PC-3 (cell line): ENCODE results near the gene CFAP57. TPM values are rescaled to one million over a fixed set of nuclear protein-coding genes. Genes with fewer than 3 reads are reported as not detected.

Source experiments
- ATAC-seq: fragments of 200-7000 bp; cut with Tn5 transposase; 2 replicates; pipeline ENCODE4 v1.9.1; 2020; ENCODE audit warnings: mild to moderate bottlenecking, moderate library complexity
- BruUV-seq: library from RNA; stranded (reverse); fragments of 400-500 nt; replicated peaks from 2 replicates; lab custom pipeline; 2021; lab: Mats Ljungman, UMichigan
- CTCF ChIA-PET: fragments of 300-600 bp; sonication (Branson Sonifier 250); formaldehyde crosslinking; loops from one replicate; lab custom pipeline; 2022; ENCODE audit warnings: antibody characterized with exemption; lab: Charles Lee
- POLR2A ChIA-PET: fragments of 300-600 bp; sonication (Branson Sonifier 250); formaldehyde crosslinking; loops from one replicate; lab custom pipeline; 2022; ENCODE audit warnings: antibody characterized with exemption; ENCODE audit not compliant: unreplicated experiment; lab: Charles Lee
- DNase-seq: peaks from one replicate; pipeline ENCODE4 v3.0.0-alpha.2; 2015
- H2AFZ ChIP-seq: fragments of 300-600 bp; sonication (generic); 2 replicates; pipeline ENCODE4 v1.6.0; 2016; ENCODE audit warnings: antibody characterized with exemption, low read length
- H3F3A ChIP-seq: fragments of 300-600 bp; sonication (generic); one replicate; pipeline ENCODE4 v1.6.0; 2017; ENCODE audit warnings: antibody characterized with exemption, low read length, control low read depth, mild to moderate bottlenecking; ENCODE audit not compliant: unreplicated experiment
- H3K27ac ChIP-seq: fragments of 300-600 bp; sonication (generic); 2 replicates; pipeline ENCODE4 v1.5.1; 2016; ENCODE audit warnings: mild to moderate bottlenecking, low read length
- H3K27me3 ChIP-seq: fragments of 300-600 bp; sonication (generic); 2 replicates; pipeline ENCODE4 v1.6.1; 2016; ENCODE audit warnings: low read length, mixed read lengths
- H3K36me3 ChIP-seq: fragments of 300-600 bp; sonication (generic); 2 replicates; pipeline ENCODE4 v1.6.1; 2016; ENCODE audit warnings: low read depth, mixed run types, low read length, mixed read lengths
- H3K4me1 ChIP-seq: fragments of 300-600 bp; sonication (generic); 2 replicates; pipeline ENCODE4 v1.5.1; 2016; ENCODE audit warnings: low read length; ENCODE audit not compliant: insufficient read depth
- H3K4me2 ChIP-seq: fragments of 300-600 bp; sonication (generic); 2 replicates; pipeline ENCODE4 v1.6.0; 2016; ENCODE audit warnings: low read length
- H3K4me3 ChIP-seq: fragments of 300-600 bp; sonication (generic); 2 replicates; pipeline ENCODE4 v1.5.1; 2016; ENCODE audit warnings: mild to moderate bottlenecking, low read length, mixed read lengths
- H3K79me2 ChIP-seq: fragments of 300-600 bp; sonication (generic); 2 replicates; pipeline ENCODE4 v1.6.1; 2017; ENCODE audit warnings: low read length, mixed read lengths
- H3K9ac ChIP-seq: fragments of 300-600 bp; sonication (generic); 2 replicates; pipeline ENCODE4 v1.6.0; 2016; ENCODE audit warnings: mild to moderate bottlenecking, low read length
- H3K9me2 ChIP-seq: fragments of 300-600 bp; sonication (generic); replicated peaks from 2 replicates; pipeline ENCODE4 v1.6.1; 2016; ENCODE audit warnings: mixed run types, low read length, mixed read lengths
- H3K9me3 ChIP-seq: fragments of 300-600 bp; sonication (generic); 2 replicates; pipeline ENCODE4 v1.6.1; 2016; ENCODE audit warnings: low read length, mixed read lengths
- H4K20me1 ChIP-seq: fragments of 300-600 bp; sonication (generic); 2 replicates; pipeline ENCODE4 v1.6.1; 2016; ENCODE audit warnings: low read length, mixed read lengths
- EZH2 ChIP-seq: fragments of 300-600 bp; sonication (generic); IDR thresholded peaks from one replicate; pipeline ENCODE4 v1.6.1; 2017; ENCODE audit warnings: antibody characterized with exemption, mild to moderate bottlenecking, low read length; ENCODE audit not compliant: unreplicated experiment
- EZH2phosphoT487 ChIP-seq: fragments of 300-600 bp; sonication (generic); IDR thresholded peaks from 2 replicates; pipeline ENCODE4 v1.6.1; 2018; ENCODE audit warnings: mild to moderate bottlenecking, antibody characterized with exemption, low read length, borderline replicate concordance
- intact Hi-C: fragments of 100-400 bp; cut with micrococcal nuclease; formaldehyde crosslinking; loops from 2 replicates; pipeline ENCODE4 v1.9.0; 2023
- total RNA-seq: library from RNA; depleted of rRNA; stranded (reverse); fragments of >200 nt; gene quantifications from 2 replicates; pipeline ENCODE4 v1.2.3, GENCODE V29; 2014
- TF ChIP-seq, protein P1 (sequence below): fragments of 300-600 bp; sonication (generic); conservative IDR thresholded peaks from 2 replicates; pipeline ENCODE4 v1.5.1; 2017; ENCODE audit warnings: antibody characterized with exemption, low read depth, mild to moderate bottlenecking, low read length

The CFAP57 gene
- total RNA-seq, 1 experiment from 2014 or later, result 1.2 TPM

DNA sequence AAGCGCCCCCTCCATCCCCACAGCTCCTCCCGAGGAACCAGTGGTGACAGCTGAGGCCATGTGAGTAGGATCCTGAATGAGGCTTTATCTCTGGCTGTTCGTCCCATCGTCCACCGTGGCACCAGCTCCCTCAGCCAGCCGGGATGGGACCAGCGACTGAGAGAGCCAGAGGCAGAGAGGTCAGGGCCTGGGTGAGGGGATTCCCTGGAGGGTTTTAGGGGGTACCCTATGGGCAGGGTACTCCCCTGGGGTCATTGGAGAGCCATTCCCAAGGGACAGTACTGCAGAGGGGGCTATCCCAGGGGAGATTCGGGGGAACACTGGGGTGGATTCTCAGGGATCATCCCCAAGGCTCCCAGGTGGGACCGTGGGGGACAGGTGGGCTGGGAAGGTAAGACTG lies 100.0 kb downstream of the CFAP57 start:
- no TSS peak for BruUV-seq
- H3K9me2 ChIP-seq, result no peaks in the 10 kb centered on the region
- CTCF ChIA-PET, result no interaction called here

DNA sequence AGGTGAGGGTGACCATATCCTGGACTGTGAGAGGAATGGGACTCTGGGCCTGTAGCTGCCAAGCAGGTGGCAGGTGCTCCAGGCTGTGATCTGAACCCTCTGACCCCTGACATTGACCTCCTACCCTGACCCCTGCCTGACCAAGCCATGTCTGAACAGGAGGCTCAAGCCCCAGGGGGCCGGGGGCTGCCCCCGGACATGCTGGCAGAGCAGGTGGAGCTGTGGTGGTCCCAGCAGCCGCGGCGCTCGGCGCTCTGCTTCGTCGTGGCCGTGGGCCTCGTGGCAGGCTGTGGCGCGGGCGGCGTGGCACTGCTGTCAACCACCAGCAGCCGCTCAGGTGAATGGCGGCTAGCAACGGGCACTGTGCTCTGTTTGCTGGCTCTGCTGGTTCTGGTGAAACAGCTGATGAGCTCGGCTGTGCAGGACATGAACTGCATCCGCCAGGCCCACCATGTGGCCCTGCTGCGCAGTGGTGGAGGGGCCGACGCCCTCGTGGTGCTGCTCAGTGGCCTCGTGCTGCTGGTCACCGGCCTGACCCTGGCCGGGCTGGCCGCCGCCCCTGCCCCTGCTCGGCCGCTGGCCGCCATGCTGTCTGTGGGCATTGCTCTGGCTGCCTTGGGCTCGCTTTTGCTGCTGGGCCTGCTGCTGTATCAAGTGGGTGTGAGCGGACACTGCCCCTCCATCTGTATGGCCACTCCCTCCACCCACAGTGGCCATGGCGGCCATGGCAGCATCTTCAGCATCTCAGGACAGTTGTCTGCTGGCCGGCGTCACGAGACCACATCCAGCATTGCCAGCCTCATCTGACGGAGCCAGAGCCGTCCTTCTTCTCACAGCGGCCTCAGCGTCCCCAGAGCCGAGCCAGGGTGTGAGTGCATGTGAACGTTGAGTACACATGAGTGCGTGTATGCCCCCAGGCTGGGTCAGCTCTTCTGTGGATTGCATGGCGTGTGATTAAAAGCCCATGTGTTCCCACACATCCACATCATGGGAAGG lies 100.7 kb downstream of the CFAP57 start:
- POLR2A ChIA-PET, result no interaction called here
- TF ChIP-seq EZH2 (no peak), EZH2phosphoT487 (no peak)
- TF ChIP-seq, protein P1, sequence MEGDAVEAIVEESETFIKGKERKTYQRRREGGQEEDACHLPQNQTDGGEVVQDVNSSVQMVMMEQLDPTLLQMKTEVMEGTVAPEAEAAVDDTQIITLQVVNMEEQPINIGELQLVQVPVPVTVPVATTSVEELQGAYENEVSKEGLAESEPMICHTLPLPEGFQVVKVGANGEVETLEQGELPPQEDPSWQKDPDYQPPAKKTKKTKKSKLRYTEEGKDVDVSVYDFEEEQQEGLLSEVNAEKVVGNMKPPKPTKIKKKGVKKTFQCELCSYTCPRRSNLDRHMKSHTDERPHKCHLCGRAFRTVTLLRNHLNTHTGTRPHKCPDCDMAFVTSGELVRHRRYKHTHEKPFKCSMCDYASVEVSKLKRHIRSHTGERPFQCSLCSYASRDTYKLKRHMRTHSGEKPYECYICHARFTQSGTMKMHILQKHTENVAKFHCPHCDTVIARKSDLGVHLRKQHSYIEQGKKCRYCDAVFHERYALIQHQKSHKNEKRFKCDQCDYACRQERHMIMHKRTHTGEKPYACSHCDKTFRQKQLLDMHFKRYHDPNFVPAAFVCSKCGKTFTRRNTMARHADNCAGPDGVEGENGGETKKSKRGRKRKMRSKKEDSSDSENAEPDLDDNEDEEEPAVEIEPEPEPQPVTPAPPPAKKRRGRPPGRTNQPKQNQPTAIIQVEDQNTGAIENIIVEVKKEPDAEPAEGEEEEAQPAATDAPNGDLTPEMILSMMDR, result no peak
- Histone ChIP-seq H3K79me2 (no peaks in the 10 kb centered on the region), H3K4me1 (peaks cover 16% of the 10 kb centered on the region), H3K4me3 (no peak overlapping the region), H3K36me3 (no peaks in the 10 kb centered on the region), H3K9ac (no peak overlapping the region), H3K9me3 (no peaks in the 10 kb centered on the region), H3K27me3 (no peaks in the 10 kb centered on the region), H2AFZ (no peak overlapping the region), H3K9me2 (no peaks in the 10 kb centered on the region), H3K4me2 (no peak overlapping the region), H3F3A (no peaks in the 10 kb centered on the region), H3K27ac (no peak overlapping the region), H4K20me1 (no peaks in the 10 kb centered on the region)
- CTCF ChIA-PET, result no interaction called here
- no TSS peak for BruUV-seq
- ATAC-seq (no peak), DNase-seq (no peak)
- intact Hi-C loops, result no loop called here

More for the DNA sequence above, 100.0 kb downstream of the CFAP57 start:
- Histone ChIP-seq H3K9me3 (no peaks in the 10 kb centered on the region), H3K27me3 (no peaks in the 10 kb centered on the region), H3F3A (no peaks in the 10 kb centered on the region), H2AFZ (no peak overlapping the region), H3K36me3 (no peaks in the 10 kb centered on the region), H3K27ac (no peak overlapping the region), H3K4me3 (no peak overlapping the region), H3K9ac (no peak overlapping the region), H3K4me1 (peaks cover 16% of the 10 kb centered on the region), H4K20me1 (no peaks in the 10 kb centered on the region), H3K4me2 (no peak overlapping the region), H3K79me2 (no peaks in the 10 kb centered on the region)
- ATAC-seq, result no peak
- POLR2A ChIA-PET, result no interaction called here
- intact Hi-C loops, result no loop called here
- TF ChIP-seq, protein P1, result no peak
- TF ChIP-seq EZH2 (no peak), EZH2phosphoT487 (no peak)
- no peak for DNase-seq

DNA sequence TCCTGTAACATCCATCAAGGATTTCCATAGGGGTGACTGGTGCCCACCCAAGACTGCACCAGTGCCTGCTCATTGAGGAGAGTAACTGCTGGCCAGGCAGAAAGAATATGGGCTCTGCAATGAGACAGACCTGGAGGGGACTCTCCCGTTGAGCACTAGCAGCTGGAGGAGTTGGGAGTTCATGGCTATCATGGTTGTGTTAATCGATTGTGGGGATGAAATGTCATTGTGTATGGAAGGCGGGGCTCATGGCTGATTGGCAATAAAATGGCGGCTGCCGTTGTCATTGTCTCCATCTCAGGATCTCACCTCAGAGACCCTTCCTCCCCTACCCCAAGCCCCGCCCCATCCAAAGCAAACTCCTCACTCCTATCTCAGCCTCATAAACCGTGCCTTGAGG lies 101.6 kb downstream of the CFAP57 start:
- no peak for ATAC-seq
- no peak for DNase-seq
- peaks cover 16% of the 10 kb centered on the region for H3K4me1 ChIP-seq
- ChIA-PET POLR2A (no interaction called here), CTCF (no interaction called here)
- no peaks in the 10 kb centered on the region for H3F3A ChIP-seq
- BruUV-seq, result no TSS peak
- intact Hi-C loops, result no loop called here
- H3K27me3 ChIP-seq, result no peaks in the 10 kb centered on the region
- TF ChIP-seq EZH2, result no peak
- TF ChIP-seq EZH2phosphoT487, result no peak
- TF ChIP-seq, protein P1, result no peak
- H2AFZ ChIP-seq, result no peak overlapping the region
- H3K4me2 ChIP-seq, result no peak overlapping the region
- no peak overlapping the region for H3K27ac ChIP-seq
- H4K20me1 ChIP-seq, result no peaks in the 10 kb centered on the region
- H3K9me3 ChIP-seq, result no peaks in the 10 kb centered on the region
- no peaks in the 10 kb centered on the region for H3K36me3 ChIP-seq
- H3K9me2 ChIP-seq, result no peaks in the 10 kb centered on the region
- no peak overlapping the region for H3K9ac ChIP-seq
- no peaks in the 10 kb centered on the region for H3K79me2 ChIP-seq
- no peak overlapping the region for H3K4me3 ChIP-seq
